KBM-7 (cell line): ENCODE measurements around the gene NEO1.

Experiments used
- DNase-seq: peaks from one replicate; pipeline ENCODE4 v3.0.0-alpha.2; 2015
- in situ Hi-C: fragments of 300-500 bp; cut with MboI; formaldehyde crosslinking; loops from 2 replicates; pipeline ENCODE4 v1.14.3; 2020; ENCODE audit warnings: low sequenced_read_pairs, low pct_unique_long_range_greater_than_20kb, mixed read lengths

Gene NEO1

DNA sequence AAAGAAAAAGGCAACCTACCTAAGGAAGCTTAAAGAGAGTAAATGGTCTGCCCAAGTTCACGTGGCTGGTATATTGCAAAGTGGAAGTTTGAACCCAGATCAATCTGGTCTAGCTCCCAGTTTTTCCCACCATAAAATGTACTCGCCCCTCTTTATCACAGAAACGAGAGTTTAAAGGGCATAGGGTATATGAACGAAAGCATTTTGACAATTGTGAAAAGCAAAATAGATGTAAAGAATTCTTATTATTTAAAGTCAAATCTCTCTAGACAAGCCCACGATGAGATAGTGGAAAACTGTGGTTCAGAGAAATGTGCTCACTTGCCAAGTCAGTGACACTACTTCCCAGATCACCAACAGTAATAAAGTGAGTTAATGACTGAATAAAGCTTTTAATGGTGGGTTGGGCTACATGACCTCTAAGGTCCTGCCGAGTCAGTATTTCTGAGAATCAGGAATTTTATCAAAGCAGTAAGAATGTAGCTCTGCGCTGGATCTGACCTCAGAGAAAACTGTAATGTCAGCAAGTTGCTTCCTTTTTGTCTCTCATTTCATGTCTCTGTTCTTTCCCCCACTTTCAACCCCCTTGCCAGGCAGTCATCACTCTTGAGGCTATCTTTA lies 23.3 kb upstream of the NEO1 start:
- no peak for DNase-seq

GRCh38 chr15:73030122-73030679 lies 22.1 kb upstream of the NEO1 start:
- in situ Hi-C loops, result no loop called here

More for the DNA sequence above, 23.3 kb upstream of the NEO1 start:
- in situ Hi-C loops, result no loop called here

DNA sequence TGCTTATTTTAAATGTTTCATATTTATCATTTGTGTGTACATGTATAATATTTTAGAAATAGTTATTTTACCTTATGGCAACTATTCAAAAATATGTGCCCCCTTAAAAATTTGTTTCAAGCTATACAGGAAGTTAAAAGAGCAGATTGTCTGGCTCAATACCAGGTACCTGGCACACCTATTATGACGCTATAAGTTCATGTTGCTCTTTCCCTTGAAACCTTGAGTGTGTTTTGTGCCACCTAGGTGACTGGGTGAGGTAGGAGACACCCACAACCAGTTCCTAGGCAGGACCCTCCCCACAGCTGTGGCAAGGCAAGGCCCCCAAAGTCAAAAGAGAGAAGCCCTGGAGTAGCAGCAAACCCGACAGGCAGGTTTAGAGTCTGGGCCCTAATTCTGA lies 20.6 kb upstream of the NEO1 start:
- in situ Hi-C loops, result no loop called here
- no peak for DNase-seq

More at GRCh38 chr15:73030122-73030679, 22.1 kb upstream of the NEO1 start:
- no peak for DNase-seq

GRCh38 chr15:73033611-73034010 lies 18.7 kb upstream of the NEO1 start:
- no peak for DNase-seq
- in situ Hi-C loops, result no loop called here

DNA sequence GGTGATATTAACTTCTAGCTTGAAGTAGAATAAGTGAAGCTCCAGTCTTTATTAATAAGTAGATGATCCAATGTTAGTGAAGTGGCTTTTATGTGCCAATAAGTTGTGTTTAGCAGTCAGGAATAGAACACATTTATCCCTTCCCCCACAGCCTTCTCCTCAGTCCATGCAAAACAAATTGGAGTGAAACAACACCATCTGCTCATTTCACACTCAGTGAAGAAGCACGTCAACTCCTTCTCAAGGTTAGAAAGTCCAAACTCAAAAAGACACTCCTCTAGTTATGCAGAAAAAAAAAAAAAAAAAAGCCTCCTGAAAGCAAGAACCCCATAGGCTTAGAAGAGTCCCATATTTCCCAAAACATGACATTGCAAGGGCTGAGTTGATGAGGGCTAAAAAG lies 18.0 kb upstream of the NEO1 start:
- no peak for DNase-seq
- in situ Hi-C loops, result no loop called here

- no peak for DNase-seq
Measured at GRCh38 chr15:73035221-73035620, 17.0 kb upstream of the NEO1 start.

GRCh38 chr15:73038220-73038619 lies 14.0 kb upstream of the NEO1 start:
- in situ Hi-C loops, result no loop called here
- no peak for DNase-seq

More at GRCh38 chr15:73035221-73035620, 17.0 kb upstream of the NEO1 start:
- in situ Hi-C loops, result no loop called here

- in situ Hi-C loops, result no loop called here
- peak; percentile 11 for DNase-seq
Measured at GRCh38 chr15:73046073-73046472, 6.2 kb upstream of the NEO1 start.

DNA sequence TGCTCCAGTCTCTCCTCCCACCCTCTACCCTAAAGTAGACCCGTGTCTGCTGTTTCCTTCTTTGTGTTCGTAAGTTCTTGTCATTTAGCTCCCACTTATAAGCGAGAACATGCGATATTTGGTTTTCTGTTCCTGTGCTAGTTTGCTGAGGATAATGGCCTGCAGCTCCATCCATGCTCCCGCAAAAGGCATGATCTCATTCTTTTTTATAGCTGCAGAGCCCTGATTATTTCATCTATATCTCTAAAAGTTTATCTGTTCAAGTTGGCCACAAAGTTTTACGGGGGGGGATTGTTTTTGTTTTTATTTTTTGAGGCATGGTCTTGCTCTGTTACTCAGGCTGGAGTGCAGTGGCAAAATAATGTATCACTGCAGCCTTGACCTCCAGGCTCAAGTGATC lies 4.4 kb upstream of the NEO1 start:
- DNase-seq, result no peak
- in situ Hi-C loops, result no loop called here

DNA sequence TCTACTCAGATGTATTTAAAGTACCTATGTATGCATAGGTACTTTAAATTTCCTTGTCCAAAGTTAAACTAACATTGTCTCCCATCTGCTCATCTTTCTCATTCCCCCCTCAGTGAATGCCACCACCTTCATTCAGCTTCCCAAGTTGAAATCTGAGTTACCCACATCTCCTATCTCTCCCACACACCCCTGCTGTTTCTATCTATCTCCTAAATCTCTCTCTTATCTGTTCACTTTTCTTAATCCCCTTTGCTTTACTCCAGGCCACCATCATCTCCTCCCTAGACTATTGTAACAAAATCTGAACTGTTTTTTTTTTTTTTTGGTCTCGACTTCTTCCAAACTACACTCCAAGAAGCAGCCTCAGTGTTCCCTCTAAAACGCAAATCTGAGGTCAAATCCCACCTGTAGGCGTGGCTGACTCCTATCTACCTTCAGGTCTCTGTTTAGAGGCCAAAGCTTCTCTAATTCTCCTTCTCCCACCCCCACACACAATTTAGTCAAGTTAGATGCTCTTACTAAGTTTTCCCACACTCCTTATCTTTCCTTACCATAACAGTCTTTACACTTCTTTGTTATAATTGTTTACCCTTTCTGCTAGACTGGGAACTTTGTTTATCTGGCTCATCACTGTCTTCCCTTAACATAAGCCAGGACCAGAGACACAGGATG lies 3.5 kb upstream of the NEO1 start:
- in situ Hi-C loops, result no loop called here
- no peak for DNase-seq

- no peak for DNase-seq
- in situ Hi-C loops, result no loop called here
Measured at GRCh38 chr15:73049564-73050215, 2.6 kb upstream of the NEO1 start.

GRCh38 chr15:73050561-73051295 lies 1.5 kb upstream of the NEO1 start:
- in situ Hi-C loops, result no loop called here
- peak; percentile 25 for DNase-seq

- in situ Hi-C loops, result no loop called here
- no peak for DNase-seq
Measured at GRCh38 chr15:73051391-73051806, 864 bp upstream of the NEO1 start.

GRCh38 chr15:73052653-73053397 lies 562 bp downstream of the NEO1 start:
- in situ Hi-C loops, result no loop called here
- DNase-seq, result peak; percentile 60

- in situ Hi-C loops, result no loop called here
- no peak for DNase-seq
Measured at GRCh38 chr15:73053398-73053723, 1.1 kb downstream of the NEO1 start.

GRCh38 chr15:73054417-73054953 lies 2.2 kb downstream of the NEO1 start:
- DNase-seq, result no peak
- in situ Hi-C loops, result no loop called here

- DNase-seq, result no peak
- in situ Hi-C loops, result no loop called here
Measured at GRCh38 chr15:73056460-73056859, 4.2 kb downstream of the NEO1 start.

DNA sequence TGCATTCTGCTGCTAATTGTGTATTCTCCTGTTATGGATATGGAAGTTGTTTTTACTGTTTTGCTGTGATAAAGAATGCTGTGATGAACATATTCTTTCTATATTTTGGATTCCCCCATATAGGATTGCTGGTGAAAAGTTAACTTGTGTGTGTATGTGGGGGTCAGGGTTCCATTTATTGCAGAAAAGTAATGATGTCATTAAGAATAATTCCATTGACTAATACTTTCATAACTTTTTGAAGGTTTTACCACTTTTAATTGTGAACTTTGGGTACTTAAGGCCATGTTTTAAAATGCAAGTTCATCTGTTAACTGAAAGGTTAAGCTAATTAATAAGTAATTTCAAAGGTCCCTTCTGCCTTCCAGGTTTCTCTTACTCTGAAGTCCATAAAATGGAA lies 6.2 kb downstream of the NEO1 start:
- no peak for DNase-seq
- in situ Hi-C loops, result no loop called here

- no peak for DNase-seq
- in situ Hi-C loops, result no loop called here
Measured at GRCh38 chr15:73065114-73065513, 12.9 kb downstream of the NEO1 start.
